ENCODE data around the gene KPNA2.
A peak's percentile ranks its signal among the peaks of the same experiment; 100 is the strongest.
"Not testable (repeated sequence)": the region's sequence is repeated elsewhere in the genome, so short reads cannot be mapped to it uniquely, and the experiment has no call there.

Gene KPNA2

GRCh38 chr17:67995570-67996263 lies 39.8 kb upstream of the KPNA2 start:
- H3K4me3 ChIP-seq (ENCODE audit: control insufficient read depth, low read depth, low read length), result peak overlapping the region; percentile 46
- no peak for DNase-seq (ENCODE audit: low read depth)
- no peak for TF ChIP-seq CTCF (IDR thresholded peaks at IDR 0.05; ENCODE audit: control insufficient read depth, insufficient read depth, low read depth, low read length, missing control alignments)

GRCh38 chr17:67996301-67997171 lies 39.0 kb upstream of the KPNA2 start, which contains the start of gene C17orf58:
TSS of gene C17orf58 (minus strand) at chr17:67996469. CDS start at chr17:67996198, 271 bp downstream.
- peak within 1 kb of the TSS; percentile 46 for H3K4me3 ChIP-seq (ENCODE audit: control insufficient read depth, low read depth, low read length)
- DNase-seq (ENCODE audit: low read depth), result not testable (repeated sequence)

DNA sequence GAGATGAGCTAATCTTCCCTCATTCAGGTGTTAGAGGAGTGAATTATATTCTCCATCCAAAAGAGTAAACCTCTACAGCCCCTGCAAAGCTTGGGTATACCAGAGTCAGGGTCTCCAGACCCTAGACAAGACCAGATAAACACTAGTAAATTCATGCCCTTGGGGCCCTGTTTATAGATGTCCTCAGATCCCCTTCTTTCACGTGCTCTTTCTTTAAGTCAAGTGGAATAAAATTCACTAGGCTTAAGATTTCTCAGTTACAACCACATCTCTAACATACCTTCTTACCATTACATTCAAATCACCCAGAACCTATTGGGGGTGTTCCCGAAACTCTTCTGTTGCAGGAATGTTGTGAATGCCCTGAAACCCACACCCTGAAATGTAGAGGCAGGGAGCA lies 37.1 kb upstream of the KPNA2 start:
- no peak overlapping the region for H3K4me3 ChIP-seq (ENCODE audit: control insufficient read depth, low read depth, low read length)
- DNase-seq (ENCODE audit: low read depth), result no peak
- no peak for TF ChIP-seq CTCF (IDR thresholded peaks at IDR 0.05; ENCODE audit: control insufficient read depth, insufficient read depth, low read depth, low read length, missing control alignments)

- no peak for DNase-seq (ENCODE audit: low read depth)
- no peak overlapping the region for H3K4me3 ChIP-seq (ENCODE audit: control insufficient read depth, low read depth, low read length)
- no peak for TF ChIP-seq CTCF (IDR thresholded peaks at IDR 0.05; ENCODE audit: control insufficient read depth, insufficient read depth, low read depth, low read length, missing control alignments)
Measured at GRCh38 chr17:67999291-67999911, 36.1 kb upstream of the KPNA2 start.

DNA sequence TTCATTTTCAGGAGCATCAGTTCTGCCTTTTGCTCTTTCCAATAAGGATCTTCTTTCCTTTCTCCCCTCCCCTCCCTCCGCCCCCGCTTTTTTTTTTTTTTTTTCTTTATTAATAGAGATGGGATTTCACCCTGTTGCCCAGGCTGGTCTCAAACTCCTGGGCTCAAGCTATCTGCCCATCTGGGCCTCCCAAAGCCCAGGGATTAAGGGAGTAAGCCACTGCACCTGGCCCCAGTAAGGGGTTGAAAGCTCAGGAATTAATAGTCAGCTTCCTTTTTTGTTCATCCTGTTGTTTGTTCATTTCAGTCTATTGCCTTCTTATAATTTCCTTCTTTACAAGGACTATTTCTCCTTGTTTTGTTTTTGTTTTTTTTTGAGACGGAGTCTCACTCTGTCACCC lies 31.3 kb upstream of the KPNA2 start:
- DNase-seq (ENCODE audit: low read depth), result no peak
- no peak overlapping the region for H3K4me3 ChIP-seq (ENCODE audit: control insufficient read depth, low read depth, low read length)
- no peak for TF ChIP-seq CTCF (IDR thresholded peaks at IDR 0.05; ENCODE audit: control insufficient read depth, insufficient read depth, low read depth, low read length, missing control alignments)

- no peak for TF ChIP-seq CTCF (IDR thresholded peaks at IDR 0.05; ENCODE audit: control insufficient read depth, insufficient read depth, low read depth, low read length, missing control alignments)
- H3K4me3 ChIP-seq (ENCODE audit: control insufficient read depth, low read depth, low read length), result no peak overlapping the region
- DNase-seq (ENCODE audit: low read depth), result no peak
Measured at GRCh38 chr17:68006797-68007196, 28.7 kb upstream of the KPNA2 start.
